ENCODE measurements around the gene RBM38. TPM values are rescaled to one million over a fixed set of nuclear protein-coding genes. Genes with fewer than 3 reads are reported as not detected.
A peak's percentile ranks its signal among the peaks of the same experiment; 100 is the strongest.

Gene RBM38
- total and polyA plus RNA-seq, 2 of the 4 experiments (the other 2 are of a cell fraction): 5.2 to 11.9 TPM

DNA sequence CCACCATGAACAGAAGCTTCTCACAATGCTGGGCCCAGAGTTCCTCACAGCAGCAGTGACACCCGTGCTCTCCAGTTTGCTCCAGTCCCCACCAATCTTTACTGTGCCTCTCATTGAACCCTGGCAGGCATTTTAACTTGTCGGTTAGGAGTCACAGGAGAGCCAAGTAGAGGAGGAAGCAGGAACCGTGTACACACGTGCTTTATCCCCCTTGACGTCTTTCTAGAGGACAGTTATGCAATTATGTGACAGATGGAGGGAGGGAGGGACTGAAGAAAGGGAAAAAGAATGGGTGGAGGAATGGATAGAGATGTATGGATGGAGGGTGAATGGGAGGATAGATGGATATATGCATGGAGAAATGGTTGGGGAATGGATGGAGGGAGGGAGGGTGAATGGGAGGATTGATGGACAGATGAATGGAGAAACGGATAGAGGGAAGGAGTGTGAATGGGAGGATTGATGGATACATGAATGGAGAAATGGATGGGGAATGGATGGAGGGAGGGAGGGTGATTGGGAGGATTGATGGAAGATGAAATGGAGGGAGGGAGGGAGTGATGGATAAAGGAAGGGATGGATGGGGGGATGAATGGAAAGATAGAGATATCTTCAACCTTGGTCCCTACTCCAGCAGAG, 26.0 kb downstream of the RBM38 start:
- no peak overlapping the region for H2BK120ac ChIP-seq (ENCODE audit: low read depth, low read length)
- H3K9ac ChIP-seq (ENCODE audit: low read depth, low read length): no peak overlapping the region
- no peak overlapping the region for H3K18ac ChIP-seq (ENCODE audit: low read depth, low read length)
- H2AFZ ChIP-seq (replicated peaks; ENCODE audit: low read length, poor library complexity): no peak overlapping the region
- peaks cover 14% of the 10 kb centered on the region; the same call in 1 of the 2 replicates for H3K27me3 ChIP-seq (ENCODE audit: control insufficient read depth, insufficient read depth, low read length)
- WGBS, 2 experiments (ENCODE audit: extremely low coverage in 2 of 2, insufficient read length in 1 of 2): 44 to 100% methylated on average over 1 to 5 of the region's 6 CpGs
- H3K36me3 ChIP-seq (ENCODE audit: control insufficient read depth, insufficient read depth, low read length): no peaks in the 10 kb centered on the region
- H3K23ac ChIP-seq (ENCODE audit: low read depth, low read length): no peak overlapping the region
- dilution Hi-C loops (cut with HindIII; ENCODE audit: low sequenced_read_pairs, unreplicated experiment): no loop called here
- H3K79me1 ChIP-seq (ENCODE audit: low read depth in 1 of 2, low read length in 2 of 2): no peaks in the 10 kb centered on the region
- peaks cover 5% of the 10 kb centered on the region; the same call in 1 of the 2 replicates for H3K4me1 ChIP-seq (ENCODE audit: control insufficient read depth, insufficient read depth, low read length)
- no peak overlapping the region for H3K14ac ChIP-seq (replicated peaks; ENCODE audit: low read depth, low read length)
- H4K20me1 ChIP-seq (ENCODE audit: insufficient read depth, low read length): no peaks in the 10 kb centered on the region
- no peak overlapping the region for H3K4ac ChIP-seq (ENCODE audit: low read depth, low read length)
- H4K8ac ChIP-seq (ENCODE audit: low read depth in 2 of 2, low read length in 2 of 2): no peak overlapping the region
- no peak overlapping the region for H3K4me2 ChIP-seq (ENCODE audit: low read depth, low read length)
- no peak overlapping the region for H2BK15ac ChIP-seq (ENCODE audit: low read depth, low read length)
- ChIA-PET POLR2A (ENCODE audit: unreplicated experiment) (no interaction called here), CTCF (no interaction called here)
- H3K4me3 ChIP-seq (ENCODE audit: insufficient read depth, low read depth, low read length): no peak overlapping the region
- peak overlapping the region; percentile 42 for H2BK5ac ChIP-seq (ENCODE audit: low read depth, low read length, poor library complexity, severe bottlenecking)
- ATAC-seq (ENCODE audit: low read depth): no peak
- H2BK20ac ChIP-seq (ENCODE audit: low read depth, low read length): no peak overlapping the region
- H2AK5ac ChIP-seq (ENCODE audit: low read depth, low read length): no peak overlapping the region
- no peak for DNase-seq
- no peaks in the 10 kb centered on the region; the same call in 1 of the 2 replicates for H3K9me1 ChIP-seq (ENCODE audit: insufficient read depth, low read length)
- H3K27ac ChIP-seq (ENCODE audit: insufficient read depth, low read length): no peak overlapping the region
- BruUV-seq (replicated peaks): no TSS peak
- in situ Hi-C loops (cut with MboI; ENCODE audit: low sequenced_read_pairs): no loop called here
- H2AK9ac ChIP-seq (replicated peaks; ENCODE audit: low read depth, low read length, poor library complexity): no peak overlapping the region
- TF ChIP-seq SMC3 (IDR thresholded peaks at IDR 0.05; ENCODE audit: low read depth, low read length) (no peak), FOS (IDR thresholded peaks at IDR 0.05; ENCODE audit: low read depth, low read length) (no peak), MAFK (IDR thresholded peaks at IDR 0.05; ENCODE audit: low read depth, low read length) (no peak), RFX5 (IDR thresholded peaks at IDR 0.05; ENCODE audit: low read depth, low read length) (no peak), POLR2A (IDR thresholded peaks at IDR 0.05; ENCODE audit: low read depth, low read length) (no peak), NFE2L2 (IDR thresholded peaks at IDR 0.05; ENCODE audit: low read depth, low read length) (no peak), CEBPB (IDR thresholded peaks at IDR 0.05; ENCODE audit: low read depth, low read length) (no peak), BHLHE40 (IDR thresholded peaks at IDR 0.05; ENCODE audit: low read depth, low read length) (no peak), MXI1 (IDR thresholded peaks at IDR 0.05; ENCODE audit: borderline replicate concordance, low read depth, low read length) (no peak), RAD21 (IDR thresholded peaks at IDR 0.05; ENCODE audit: low read length) (no peak), MAZ (IDR thresholded peaks at IDR 0.05; ENCODE audit: borderline replicate concordance, low read depth, low read length) (no peak), RCOR1 (IDR thresholded peaks at IDR 0.05; ENCODE audit: insufficient replicate concordance, low read length) (no peak), CHD1 (IDR thresholded peaks at IDR 0.05; ENCODE audit: low read depth, low read length) (no peak)
- TF ChIP-seq, protein P1, sequence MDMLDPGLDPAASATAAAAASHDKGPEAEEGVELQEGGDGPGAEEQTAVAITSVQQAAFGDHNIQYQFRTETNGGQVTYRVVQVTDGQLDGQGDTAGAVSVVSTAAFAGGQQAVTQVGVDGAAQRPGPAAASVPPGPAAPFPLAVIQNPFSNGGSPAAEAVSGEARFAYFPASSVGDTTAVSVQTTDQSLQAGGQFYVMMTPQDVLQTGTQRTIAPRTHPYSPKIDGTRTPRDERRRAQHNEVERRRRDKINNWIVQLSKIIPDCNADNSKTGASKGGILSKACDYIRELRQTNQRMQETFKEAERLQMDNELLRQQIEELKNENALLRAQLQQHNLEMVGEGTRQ (IDR thresholded peaks at IDR 0.05; ENCODE audit: low read depth, low read length): no peak
- TF ChIP-seq, protein P2, sequence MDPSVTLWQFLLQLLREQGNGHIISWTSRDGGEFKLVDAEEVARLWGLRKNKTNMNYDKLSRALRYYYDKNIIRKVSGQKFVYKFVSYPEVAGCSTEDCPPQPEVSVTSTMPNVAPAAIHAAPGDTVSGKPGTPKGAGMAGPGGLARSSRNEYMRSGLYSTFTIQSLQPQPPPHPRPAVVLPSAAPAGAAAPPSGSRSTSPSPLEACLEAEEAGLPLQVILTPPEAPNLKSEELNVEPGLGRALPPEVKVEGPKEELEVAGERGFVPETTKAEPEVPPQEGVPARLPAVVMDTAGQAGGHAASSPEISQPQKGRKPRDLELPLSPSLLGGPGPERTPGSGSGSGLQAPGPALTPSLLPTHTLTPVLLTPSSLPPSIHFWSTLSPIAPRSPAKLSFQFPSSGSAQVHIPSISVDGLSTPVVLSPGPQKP (IDR thresholded peaks at IDR 0.05; ENCODE audit: borderline replicate concordance, low read depth, low read length): no peak
- TF ChIP-seq, protein P3, sequence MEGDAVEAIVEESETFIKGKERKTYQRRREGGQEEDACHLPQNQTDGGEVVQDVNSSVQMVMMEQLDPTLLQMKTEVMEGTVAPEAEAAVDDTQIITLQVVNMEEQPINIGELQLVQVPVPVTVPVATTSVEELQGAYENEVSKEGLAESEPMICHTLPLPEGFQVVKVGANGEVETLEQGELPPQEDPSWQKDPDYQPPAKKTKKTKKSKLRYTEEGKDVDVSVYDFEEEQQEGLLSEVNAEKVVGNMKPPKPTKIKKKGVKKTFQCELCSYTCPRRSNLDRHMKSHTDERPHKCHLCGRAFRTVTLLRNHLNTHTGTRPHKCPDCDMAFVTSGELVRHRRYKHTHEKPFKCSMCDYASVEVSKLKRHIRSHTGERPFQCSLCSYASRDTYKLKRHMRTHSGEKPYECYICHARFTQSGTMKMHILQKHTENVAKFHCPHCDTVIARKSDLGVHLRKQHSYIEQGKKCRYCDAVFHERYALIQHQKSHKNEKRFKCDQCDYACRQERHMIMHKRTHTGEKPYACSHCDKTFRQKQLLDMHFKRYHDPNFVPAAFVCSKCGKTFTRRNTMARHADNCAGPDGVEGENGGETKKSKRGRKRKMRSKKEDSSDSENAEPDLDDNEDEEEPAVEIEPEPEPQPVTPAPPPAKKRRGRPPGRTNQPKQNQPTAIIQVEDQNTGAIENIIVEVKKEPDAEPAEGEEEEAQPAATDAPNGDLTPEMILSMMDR (conservative IDR thresholded peaks at IDR 0.05; ENCODE audit: low read depth, low read length): no peak
- intact Hi-C loops (cut with micrococcal nuclease): no loop called here
- H4K5ac ChIP-seq (ENCODE audit: low read depth, low read length): no peak overlapping the region
- no peak overlapping the region for H3K56ac ChIP-seq (ENCODE audit: extremely low read depth, insufficient read depth, low read length)
- H4K91ac ChIP-seq (ENCODE audit: insufficient read depth, low read depth, low read length): no peak overlapping the region
- H3K9me3 ChIP-seq (ENCODE audit: control insufficient read depth, insufficient read depth, low read length): no peaks in the 10 kb centered on the region

Data from IMR-90 (cell line).